GM12892 (cell line): ENCODE data around the gene FOXE1.

Experiments used
- POLR2A ChIP-seq: IDR thresholded peaks from 2 replicates; pipeline ENCODE4 v1.6.1; 2011; ENCODE audit warnings: low read depth, low read length, control low read depth
- POLR2AphosphoS5 ChIP-seq: IDR thresholded peaks from 2 replicates; pipeline ENCODE4 v1.6.1; 2011; ENCODE audit warnings: low read depth, low read length, control low read depth

GRCh38 chr9:97809666-97810344 lies 43.2 kb upstream of the FOXE1 start:
- TF ChIP-seq POLR2A (no peak), POLR2AphosphoS5 (no peak)
